RWPE2 (cell line): ENCODE measurements around the gene NOP16.

Source experiments
- ATAC-seq: fragments of 200-7000 bp; cut with Tn5 transposase; 3 replicates; pipeline ENCODE4 v1.9.1; 2021; ENCODE audit warnings: low read depth
- DNase-seq: peaks from one replicate; pipeline ENCODE4 v3.0.0-alpha.2; 2020; ENCODE audit warnings: low spot score
- H3K27ac ChIP-seq: fragments of 450-650 bp; 2 replicates; pipeline ENCODE4 v1.5.1; 2017; ENCODE audit warnings: mild to moderate bottlenecking; ENCODE audit not compliant: poor library complexity, severe bottlenecking
- H3K27me3 ChIP-seq: fragments of 250-450 bp; sonication (Bioruptor Pico); 2 replicates; pipeline ENCODE4 v1.5.1; 2021; ENCODE audit warnings: mild to moderate bottlenecking, moderate library complexity; ENCODE audit not compliant: insufficient read depth, poor library complexity, severe bottlenecking
- H3K36me3 ChIP-seq: fragments of 250-450 bp; sonication (Bioruptor Pico); 2 replicates; pipeline ENCODE4 v1.5.1; 2020; ENCODE audit warnings: low read depth, mild to moderate bottlenecking, moderate library complexity
- H3K4me1 ChIP-seq: fragments of 250-450 bp; sonication (Bioruptor Pico); 2 replicates; pipeline ENCODE4 v1.5.1; 2021; ENCODE audit warnings: mild to moderate bottlenecking, moderate library complexity; ENCODE audit not compliant: insufficient read depth, poor library complexity, severe bottlenecking
- H3K4me3 ChIP-seq: fragments of 250-450 bp; sonication (Bioruptor Pico); 2 replicates; pipeline ENCODE4 v1.5.1; 2021; ENCODE audit warnings: mild to moderate bottlenecking, moderate library complexity; ENCODE audit not compliant: severe bottlenecking
- H3K9me3 ChIP-seq: fragments of 250-450 bp; sonication (Bioruptor Pico); 2 replicates; pipeline ENCODE4 v1.5.1; 2021; ENCODE audit warnings: mild to moderate bottlenecking, moderate library complexity; ENCODE audit not compliant: severe bottlenecking
- TF ChIP-seq, protein P1 (sequence below): fragments of 450-650 bp; IDR thresholded peaks from one replicate; pipeline ENCODE4 v1.5.1; 2017; ENCODE audit warnings: mild to moderate bottlenecking, moderate library complexity; ENCODE audit not compliant: poor library complexity, severe bottlenecking

The NOP16 gene

GRCh38 chr5:176383961-176384360, 4.4 kb downstream of the NOP16 start:
- no peaks in the 10 kb centered on the region for H3K27me3 ChIP-seq
- ATAC-seq = no peak
- DNase-seq = no peak
- peaks cover 65% of the 10 kb centered on the region for H3K36me3 ChIP-seq
- TF ChIP-seq, protein P1, sequence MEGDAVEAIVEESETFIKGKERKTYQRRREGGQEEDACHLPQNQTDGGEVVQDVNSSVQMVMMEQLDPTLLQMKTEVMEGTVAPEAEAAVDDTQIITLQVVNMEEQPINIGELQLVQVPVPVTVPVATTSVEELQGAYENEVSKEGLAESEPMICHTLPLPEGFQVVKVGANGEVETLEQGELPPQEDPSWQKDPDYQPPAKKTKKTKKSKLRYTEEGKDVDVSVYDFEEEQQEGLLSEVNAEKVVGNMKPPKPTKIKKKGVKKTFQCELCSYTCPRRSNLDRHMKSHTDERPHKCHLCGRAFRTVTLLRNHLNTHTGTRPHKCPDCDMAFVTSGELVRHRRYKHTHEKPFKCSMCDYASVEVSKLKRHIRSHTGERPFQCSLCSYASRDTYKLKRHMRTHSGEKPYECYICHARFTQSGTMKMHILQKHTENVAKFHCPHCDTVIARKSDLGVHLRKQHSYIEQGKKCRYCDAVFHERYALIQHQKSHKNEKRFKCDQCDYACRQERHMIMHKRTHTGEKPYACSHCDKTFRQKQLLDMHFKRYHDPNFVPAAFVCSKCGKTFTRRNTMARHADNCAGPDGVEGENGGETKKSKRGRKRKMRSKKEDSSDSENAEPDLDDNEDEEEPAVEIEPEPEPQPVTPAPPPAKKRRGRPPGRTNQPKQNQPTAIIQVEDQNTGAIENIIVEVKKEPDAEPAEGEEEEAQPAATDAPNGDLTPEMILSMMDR = no peak
- H3K27ac ChIP-seq = no peak overlapping the region
- peaks cover 6% of the 10 kb centered on the region for H3K4me1 ChIP-seq
- no peak overlapping the region for H3K4me3 ChIP-seq
- no peaks in the 10 kb centered on the region for H3K9me3 ChIP-seq

DNA sequence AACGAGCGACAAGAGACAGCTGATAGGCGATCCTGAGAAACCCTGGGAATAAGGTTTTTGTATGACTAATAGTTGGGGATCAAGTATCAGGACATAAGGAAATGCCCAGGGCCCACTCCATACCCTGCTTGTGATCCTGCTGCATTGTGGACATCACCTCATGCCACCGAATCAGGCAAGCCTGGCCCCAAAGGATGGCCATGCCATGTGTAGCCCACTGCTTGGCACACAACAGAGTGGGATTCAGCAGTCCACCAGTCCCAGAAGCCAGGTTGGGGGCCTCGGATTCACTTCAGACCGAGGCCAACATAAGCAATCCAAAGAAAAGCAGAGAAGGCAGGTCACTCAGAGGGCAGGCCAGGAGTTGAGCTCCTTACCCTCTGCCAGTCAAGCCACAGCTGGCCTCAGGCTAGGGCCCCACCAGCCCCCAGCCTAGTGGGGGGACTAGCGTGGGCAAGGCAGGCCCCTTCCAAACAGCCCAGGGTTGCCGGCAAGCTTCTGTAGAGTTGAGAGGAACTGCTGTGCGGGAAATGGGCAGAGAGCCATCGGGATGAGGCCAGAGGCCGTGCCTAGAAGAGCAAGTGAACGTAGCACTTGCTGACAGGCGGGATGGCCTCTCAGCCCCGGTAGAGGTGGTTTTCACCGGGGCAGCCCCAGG, 5.0 kb downstream of the NOP16 start:
- Histone ChIP-seq H3K4me3 (no peak overlapping the region), H3K27me3 (no peaks in the 10 kb centered on the region), H3K36me3 (peaks cover 65% of the 10 kb centered on the region), H3K9me3 (no peaks in the 10 kb centered on the region), H3K27ac (no peak overlapping the region), H3K4me1 (peaks cover 6% of the 10 kb centered on the region)
- no peak for DNase-seq
- ATAC-seq = peak; percentile 2; the same call in 1 of the 3 replicates
- TF ChIP-seq, protein P1 = no peak

- H3K9me3 ChIP-seq = no peaks in the 10 kb centered on the region
- peaks cover 6% of the 10 kb centered on the region for H3K4me1 ChIP-seq
- H3K27ac ChIP-seq = no peak overlapping the region
- TF ChIP-seq, protein P1 = no peak
- peak; percentile 4; the same call in 2 of the 3 replicates for ATAC-seq
- no peak for DNase-seq
- H3K36me3 ChIP-seq = peaks cover 64% of the 10 kb centered on the region
- no peaks in the 10 kb centered on the region for H3K27me3 ChIP-seq
- no peak overlapping the region for H3K4me3 ChIP-seq
These were observed 5.7 kb downstream of the NOP16 start for GRCh38 chr5:176382721-176383120.

DNA sequence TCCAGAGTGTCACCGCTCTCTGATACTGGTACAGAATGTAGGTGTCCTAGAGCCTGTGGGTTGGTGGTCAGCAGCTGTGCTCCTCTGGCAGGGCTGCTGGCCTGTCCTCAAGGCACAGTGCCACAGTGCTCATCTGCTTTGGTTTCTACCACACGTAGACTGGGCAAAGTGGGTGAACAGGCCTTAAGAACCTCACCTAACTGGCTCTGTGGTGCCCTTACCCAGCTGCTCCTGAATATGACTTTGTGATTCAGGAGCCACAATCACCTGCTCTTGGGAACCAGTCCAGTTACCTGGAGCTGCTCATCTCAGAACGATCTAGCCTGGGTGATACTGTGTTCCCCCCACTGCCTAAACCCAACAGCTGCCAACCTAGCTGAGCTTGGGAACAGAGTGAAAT, 6.4 kb downstream of the NOP16 start:
- Histone ChIP-seq H3K27ac (no peak overlapping the region), H3K4me3 (no peak overlapping the region), H3K36me3 (peaks cover 57% of the 10 kb centered on the region), H3K27me3 (no peaks in the 10 kb centered on the region), H3K9me3 (no peaks in the 10 kb centered on the region), H3K4me1 (no peaks in the 10 kb centered on the region)
- ATAC-seq (no peak), DNase-seq (no peak)
- TF ChIP-seq, protein P1 = no peak

GRCh38 chr5:176381423-176381822, 7.0 kb downstream of the NOP16 start:
- ATAC-seq = no peak

More at GRCh38 chr5:176381423-176381822, 7.0 kb downstream of the NOP16 start:
- DNase-seq = no peak
- H3K4me3 ChIP-seq = no peak overlapping the region
- H3K36me3 ChIP-seq = peaks cover 51% of the 10 kb centered on the region
- H3K27ac ChIP-seq = no peak overlapping the region
- H3K4me1 ChIP-seq = no peaks in the 10 kb centered on the region
- TF ChIP-seq, protein P1 = no peak
- no peaks in the 10 kb centered on the region for H3K9me3 ChIP-seq
- no peaks in the 10 kb centered on the region for H3K27me3 ChIP-seq
